PC-9 (cell line): ENCODE measurements around the gene AMBRA1. TPM values are rescaled to one million over a fixed set of nuclear protein-coding genes. Genes with fewer than 3 reads are reported as not detected.

Experiments
- BruUV-seq: library from RNA; stranded (reverse); fragments of 400-500 nt; replicated peaks from 2 replicates; lab custom pipeline; 2021; lab: Mats Ljungman, UMichigan
- CTCF ChIA-PET: fragments of 300-600 bp; sonication (Branson Sonifier 250); formaldehyde crosslinking; loops from one replicate; lab custom pipeline; 2022; ENCODE audit warnings: antibody characterized with exemption; lab: Charles Lee
- POLR2A ChIA-PET: fragments of 300-600 bp; sonication (Branson Sonifier 250); formaldehyde crosslinking; loops from one replicate; lab custom pipeline; 2022; ENCODE audit warnings: antibody characterized with exemption; ENCODE audit not compliant: unreplicated experiment; lab: Charles Lee
- DNase-seq, 2 experiments: peaks; one replicate each; pipeline versions ENCODE4 v3.0.0 to v3.0.0-alpha.2; 2015 to 2022; ENCODE audit warnings: mixed read lengths in 1 of 2
- H2AFZ ChIP-seq: fragments of 200-600 bp; sonication (generic); 2 replicates; pipeline ENCODE4 v1.8.1; 2017; ENCODE audit warnings: antibody characterized with exemption
- H3F3A ChIP-seq: fragments of 200-600 bp; sonication (generic); 2 replicates; pipeline ENCODE4 v1.8.1; 2017; ENCODE audit warnings: antibody characterized with exemption, mild to moderate bottlenecking, low read depth; ENCODE audit not compliant: insufficient read depth
- H3K27ac ChIP-seq: fragments of 200-600 bp; sonication (generic); 2 replicates; pipeline ENCODE4 v1.6.1; 2016; ENCODE audit warnings: mixed run types
- H3K27me3 ChIP-seq: fragments of 200-600 bp; sonication (generic); 2 replicates; pipeline ENCODE4 v1.6.1; 2016; ENCODE audit warnings: low read depth, mixed run types; ENCODE audit not compliant: insufficient read depth
- H3K36me3 ChIP-seq: fragments of 200-600 bp; sonication (generic); 2 replicates; pipeline ENCODE4 v1.6.1; 2016; ENCODE audit warnings: low read depth, mixed run types
- H3K4me1 ChIP-seq: fragments of 200-600 bp; sonication (generic); replicated peaks from 2 replicates; pipeline ENCODE4 v1.6.1; 2016; ENCODE audit warnings: mixed run types; ENCODE audit not compliant: insufficient read depth
- H3K4me2 ChIP-seq: fragments of 200-600 bp; sonication (generic); 2 replicates; pipeline ENCODE4 v1.6.1; 2017; ENCODE audit warnings: mixed run types
- H3K4me3 ChIP-seq: fragments of 200-600 bp; sonication (generic); 2 replicates; pipeline ENCODE4 v1.6.1; 2016; ENCODE audit warnings: mixed run types
- H3K79me2 ChIP-seq: fragments of 200-600 bp; sonication (generic); 2 replicates; pipeline ENCODE4 v1.6.1; 2017; ENCODE audit warnings: low read depth, mixed run types
- H3K9me2 ChIP-seq: fragments of 200-600 bp; sonication (generic); 2 replicates; pipeline ENCODE4 v1.8.1; 2017; ENCODE audit warnings: mild to moderate bottlenecking; ENCODE audit not compliant: insufficient read depth
- H3K9me3 ChIP-seq: fragments of 200-600 bp; sonication (generic); 2 replicates; pipeline ENCODE4 v1.8.1; 2016; ENCODE audit warnings: low read depth; ENCODE audit not compliant: insufficient read depth
- H4K20me1 ChIP-seq: fragments of 200-600 bp; sonication (generic); 2 replicates; pipeline ENCODE4 v1.8.1; 2017; ENCODE audit not compliant: insufficient read depth
- CTCF ChIP-seq: fragments of 200-600 bp; sonication (generic); conservative IDR thresholded peaks from 2 replicates; pipeline ENCODE4 v1.6.1; 2017; ENCODE audit warnings: mixed run types, antibody characterized with exemption, mild to moderate bottlenecking, moderate library complexity
- EZH2 ChIP-seq: fragments of 200-600 bp; sonication (generic); IDR thresholded peaks from 2 replicates; pipeline ENCODE4 v1.8.0; 2017; ENCODE audit warnings: antibody characterized with exemption, low read depth
- intact Hi-C: fragments of 100-400 bp; cut with micrococcal nuclease; formaldehyde crosslinking; loops from one replicate; pipeline ENCODE4 v1.10.0; 2022; ENCODE audit not compliant: unreplicated experiment
- total RNA-seq: library from RNA; stranded (reverse); gene quantifications from 2 replicates; pipeline ENCODE4 v1.2.3, GENCODE V29; 2021

AMBRA1 gene
- total RNA-seq, 1 experiment from 2014 or later: 41.4 TPM

- CTCF ChIA-PET: no interaction called here
- H3K27me3 ChIP-seq: no peaks in the 10 kb centered on the region
- no peak for TF ChIP-seq EZH2
- TF ChIP-seq CTCF: no peak
- no peaks in the 10 kb centered on the region for H3K9me3 ChIP-seq
- H3K9me2 ChIP-seq: no peaks in the 10 kb centered on the region
- peaks cover 17% of the 10 kb centered on the region for H3K79me2 ChIP-seq
- H3K36me3 ChIP-seq: no peaks in the 10 kb centered on the region
- no peaks in the 10 kb centered on the region; the same call in 1 of the 2 replicates for H3F3A ChIP-seq
- peaks cover 6% of the 10 kb centered on the region for H4K20me1 ChIP-seq
- intact Hi-C loops: no loop called here
- peaks cover 18% of the 10 kb centered on the region for H3K4me1 ChIP-seq
- H3K4me2 ChIP-seq: no peak overlapping the region
- no peak overlapping the region for H3K27ac ChIP-seq
- BruUV-seq: no TSS peak
- no peak for DNase-seq
- POLR2A ChIA-PET: no interaction called here
- H2AFZ ChIP-seq: no peak overlapping the region
- H3K4me3 ChIP-seq: no peak overlapping the region
These were observed 3.3 kb upstream of the AMBRA1 start for GRCh38 chr11:46597155-46597554.

GRCh38 chr11:46594785-46595184 lies 962 bp upstream of the AMBRA1 start:
- peak overlapping the region; percentile 79; the same call in 1 of the 2 replicates for H3K4me3 ChIP-seq
- POLR2A ChIA-PET: no interaction called here
- intact Hi-C loops: loop anchor here (1.0 kb wide), 1 partner anchor 40 kb away; no protein-coding TSS in a partner anchor

GRCh38 chr11:46594374-46594700 lies 514 bp upstream of the AMBRA1 start:
- TF ChIP-seq EZH2 (no peak), CTCF (no peak)
- Histone ChIP-seq H3K4me3 (peak overlapping the region; percentile 79), H3K9me2 (no peaks in the 10 kb centered on the region), H3K36me3 (no peaks in the 10 kb centered on the region), H3K79me2 (peaks cover 45% of the 10 kb centered on the region), H3K27ac (peak overlapping the region; percentile 43), H2AFZ (peak overlapping the region; percentile 92), H3K27me3 (no peaks in the 10 kb centered on the region), H3K9me3 (no peaks in the 10 kb centered on the region), H3F3A (peaks cover under 1% of the 10 kb centered on the region; the same call in 1 of the 2 replicates), H3K4me2 (peak overlapping the region; percentile 91), H4K20me1 (peaks cover 17% of the 10 kb centered on the region), H3K4me1 (peaks cover 30% of the 10 kb centered on the region)
- intact Hi-C loops: loop anchor here (1.0 kb wide), 1 partner anchor 40 kb away; no protein-coding TSS in a partner anchor
- CTCF ChIA-PET: interaction anchor here (0.9 kb wide), 1 partner anchor 33 kb away, joined by 4 read pairs; no protein-coding TSS in a partner anchor
- no peak for DNase-seq
- BruUV-seq: no TSS peak
- POLR2A ChIA-PET: interaction anchor here (0.5 to 0.7 kb wide), 4 partner anchors 16 to 711 kb away, joined by 3 to 5 read pairs (median 4); no protein-coding TSS in a partner anchor

More at GRCh38 chr11:46594785-46595184, 962 bp upstream of the AMBRA1 start:
- Histone ChIP-seq H2AFZ (peak overlapping the region; percentile 92), H3K9me3 (no peaks in the 10 kb centered on the region), H3K27ac (peak overlapping the region; percentile 43), H3K79me2 (peaks cover 41% of the 10 kb centered on the region), H3K4me2 (peak overlapping the region; percentile 91), H3K4me1 (peaks cover 30% of the 10 kb centered on the region), H3K36me3 (no peaks in the 10 kb centered on the region), H3K9me2 (no peaks in the 10 kb centered on the region), H4K20me1 (peaks cover 15% of the 10 kb centered on the region), H3F3A (no peaks in the 10 kb centered on the region; the same call in 1 of the 2 replicates), H3K27me3 (no peaks in the 10 kb centered on the region)
- no peak for TF ChIP-seq CTCF
- no peak for TF ChIP-seq EZH2
- CTCF ChIA-PET: no interaction called here
- DNase-seq: no peak
- no TSS peak for BruUV-seq
